Mesenchymal stem cell (in vitro differentiated cells and primary cell): ENCODE measurements around the gene C5orf15.

Experiments used
- DNase-seq: peaks from one replicate; pipeline ENCODE4 v3.0.0-alpha.2; 2013
- H2AFZ ChIP-seq: one replicate; pipeline ENCODE4 v1.6.1; 2013; ENCODE audit warnings: low read depth, mild to moderate bottlenecking, control low read depth, inconsistent platforms, low read length, moderate library complexity
- H2AK5ac ChIP-seq: 2 replicates; pipeline ENCODE4 v1.6.1; 2013; ENCODE audit warnings: low read length, moderate library complexity, mild to moderate bottlenecking, inconsistent platforms; ENCODE audit not compliant: severe bottlenecking
- H2BK120ac ChIP-seq: one replicate; pipeline ENCODE4 v1.6.1; 2013; ENCODE audit warnings: low read depth, mild to moderate bottlenecking, inconsistent platforms, low read length, moderate library complexity
- H2BK12ac ChIP-seq, 2 experiments: one replicate each; pipeline ENCODE4 v1.6.1; 2013; ENCODE audit warnings: inconsistent platforms in 2 of 2, low read length in 2 of 2, mild to moderate bottlenecking in 2 of 2, moderate library complexity in 2 of 2, control low read depth in 1 of 2
- H2BK15ac ChIP-seq: one replicate; pipeline ENCODE4 v1.6.1; 2013; ENCODE audit warnings: mild to moderate bottlenecking, low read depth, inconsistent platforms; ENCODE audit not compliant: poor library complexity, severe bottlenecking
- H2BK5ac ChIP-seq: 2 replicates; pipeline ENCODE4 v1.6.1; 2013; ENCODE audit warnings: low read depth, mild to moderate bottlenecking, low read length, control low read depth, inconsistent platforms; ENCODE audit not compliant: poor library complexity, severe bottlenecking
- H3K14ac ChIP-seq, 2 experiments: one replicate each; pipeline ENCODE4 v1.6.1; 2013; ENCODE audit warnings: inconsistent platforms in 2 of 2, low read length in 2 of 2, control low read depth in 1 of 2, mild to moderate bottlenecking in 1 of 2, moderate library complexity in 1 of 2
- H3K18ac ChIP-seq, 2 experiments: one replicate each; pipeline ENCODE4 v1.6.1; 2013; ENCODE audit warnings: inconsistent platforms in 2 of 2, low read length in 2 of 2, control low read depth in 1 of 2, low read depth in 1 of 2, mild to moderate bottlenecking in 1 of 2
- H3K23ac ChIP-seq, 2 experiments: one replicate each; pipeline ENCODE4 v1.6.1; 2013; ENCODE audit warnings: inconsistent platforms in 2 of 2, low read length in 2 of 2, mild to moderate bottlenecking in 2 of 2, moderate library complexity in 2 of 2, control low read depth in 1 of 2
- H3K27ac ChIP-seq: 2 replicates; pipeline ENCODE4 v1.5.1; 2013; ENCODE audit warnings: mild to moderate bottlenecking, moderate library complexity, low read length, control low read depth, inconsistent platforms; ENCODE audit not compliant: poor library complexity, severe bottlenecking
- H3K27me3 ChIP-seq, 2 experiments: 2 replicates each; pipeline versions ENCODE4 v1.6.1 to v1.7.0; 2013; ENCODE audit warnings: low read length in 2 of 2, mild to moderate bottlenecking in 2 of 2, moderate library complexity in 2 of 2, control low read depth in 1 of 2, inconsistent platforms in 1 of 2; ENCODE audit not compliant: control insufficient read depth in 1 of 2, insufficient read depth in 1 of 2
- H3K36me3 ChIP-seq, 2 experiments: 2 replicates each; pipeline versions ENCODE4 v1.6.1 to v1.7.0; 2013; ENCODE audit warnings: low read length in 2 of 2, control low read depth in 1 of 2, inconsistent platforms in 1 of 2, low read depth in 1 of 2, mild to moderate bottlenecking in 1 of 2; ENCODE audit not compliant: insufficient read depth in 2 of 2, control insufficient read depth in 1 of 2
- H3K4ac ChIP-seq, 2 experiments: one replicate each; pipeline ENCODE4 v1.6.1; 2013; ENCODE audit warnings: inconsistent platforms in 2 of 2, low read length in 2 of 2, mild to moderate bottlenecking in 2 of 2, moderate library complexity in 2 of 2, control low read depth in 1 of 2, low read depth in 1 of 2
- H3K4me1 ChIP-seq: 2 replicates; pipeline ENCODE4 v1.6.1; 2013; ENCODE audit warnings: low read depth, low read length, control low read depth; ENCODE audit not compliant: control insufficient read depth, insufficient read depth
- H3K4me2 ChIP-seq: 2 replicates; pipeline ENCODE4 v1.6.1; 2013; ENCODE audit warnings: low read length, mild to moderate bottlenecking, inconsistent platforms; ENCODE audit not compliant: poor library complexity, severe bottlenecking
- H3K4me3 ChIP-seq, 2 experiments: 2 replicates each; pipeline versions ENCODE4 v1.5.1 to v1.7.0; 2013; ENCODE audit warnings: low read length in 2 of 2, mild to moderate bottlenecking in 2 of 2, control low read depth in 1 of 2, low read depth in 1 of 2; ENCODE audit not compliant: insufficient read depth in 1 of 2
- H3K79me1 ChIP-seq: replicated peaks from 2 replicates; pipeline ENCODE4 v1.6.1; 2013; ENCODE audit warnings: mild to moderate bottlenecking, control low read depth, low read length, inconsistent platforms; ENCODE audit not compliant: poor library complexity, severe bottlenecking
- H3K9ac ChIP-seq: 2 replicates; pipeline ENCODE4 v1.7.0; 2013; ENCODE audit warnings: mild to moderate bottlenecking, low read length, moderate library complexity
- H3K9me3 ChIP-seq: 2 replicates; pipeline ENCODE4 v1.7.0; 2013; ENCODE audit warnings: mild to moderate bottlenecking, low read length; ENCODE audit not compliant: control insufficient read depth
- H4K8ac ChIP-seq: one replicate; pipeline ENCODE4 v1.6.1; 2013; ENCODE audit warnings: inconsistent platforms, mild to moderate bottlenecking, low read length, moderate library complexity
- H4K91ac ChIP-seq: one replicate; pipeline ENCODE4 v1.6.1; 2013; ENCODE audit warnings: mild to moderate bottlenecking, low read length, inconsistent platforms
- WGBS: methylation state at CpG from one replicate; pipeline ENCODE4 v1.1.7; 2013; ENCODE audit warnings: mixed read lengths; 5-methylcytosine and 5-hydroxymethylcytosine counted together

C5orf15 gene

DNA sequence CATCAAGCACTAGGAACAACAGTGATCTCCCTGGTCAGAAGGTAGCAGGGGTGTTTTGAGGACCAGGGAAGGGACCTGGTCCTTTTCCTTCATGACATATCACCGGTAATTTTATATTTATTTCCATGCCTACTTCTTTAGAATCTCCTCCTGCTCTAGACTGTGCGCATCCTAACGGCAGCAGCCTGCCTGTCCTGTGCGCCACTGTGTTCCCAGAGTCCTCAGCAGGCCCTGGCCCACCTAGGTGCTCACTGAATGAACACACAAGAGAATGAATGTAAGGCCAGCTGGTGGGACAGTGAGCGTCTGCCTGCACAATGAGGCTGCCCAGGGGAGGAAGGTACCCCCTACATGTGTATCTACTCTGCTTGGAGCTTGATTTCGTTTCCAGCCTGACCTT is 51.5 kb downstream of the C5orf15 start:
- no peak overlapping the region for H3K23ac ChIP-seq
- H2AFZ ChIP-seq: no peak overlapping the region
- no peaks in the 10 kb centered on the region for H3K36me3 ChIP-seq
- 78% methylated on average over 6 of the region's 6 CpGs for WGBS
- no peak for DNase-seq
- no peak overlapping the region for H2BK12ac ChIP-seq
- H3K4me3 ChIP-seq: no peak overlapping the region
- no peak overlapping the region for H2BK120ac ChIP-seq
- H4K8ac ChIP-seq: no peak overlapping the region
- peaks cover 2% of the 10 kb centered on the region for H3K4me1 ChIP-seq
- H2AK5ac ChIP-seq: no peak overlapping the region
- no peak overlapping the region for H3K14ac ChIP-seq
- no peak overlapping the region for H3K9ac ChIP-seq
- H3K18ac ChIP-seq: no peak overlapping the region
- H3K27ac ChIP-seq: no peak overlapping the region
- H4K91ac ChIP-seq: no peak overlapping the region
- no peak overlapping the region for H2BK15ac ChIP-seq
- H2BK5ac ChIP-seq: no peak overlapping the region
- H3K4me2 ChIP-seq: no peak overlapping the region
- H3K9me3 ChIP-seq: no peaks in the 10 kb centered on the region
- peaks cover 0 to 53% of the 10 kb centered on the region in 2 experiments for H3K27me3 ChIP-seq
- H3K4ac ChIP-seq: no peak overlapping the region
- no peaks in the 10 kb centered on the region for H3K79me1 ChIP-seq

DNA sequence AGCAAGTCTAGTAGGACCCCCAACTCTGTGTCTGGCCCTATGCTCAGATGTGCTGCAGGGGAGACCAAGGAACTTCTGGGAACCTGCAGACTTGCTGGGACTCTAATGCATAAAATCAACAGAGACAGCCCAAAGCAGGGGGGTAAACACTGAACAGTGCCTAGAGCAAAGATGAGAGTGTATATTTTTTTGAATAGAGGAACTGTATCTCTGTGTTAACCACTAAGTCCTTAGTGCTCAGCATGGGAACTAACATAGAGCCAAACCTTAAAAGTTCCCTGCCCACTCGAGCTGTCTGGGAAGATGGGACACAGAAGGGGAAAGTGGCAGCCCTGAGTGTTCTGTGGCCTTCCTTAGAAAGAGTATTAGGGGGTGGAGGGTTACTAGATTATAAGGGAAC is 51.9 kb downstream of the C5orf15 start:
- H3K4ac ChIP-seq: no peak overlapping the region
- no peaks in the 10 kb centered on the region for H3K36me3 ChIP-seq
- H4K91ac ChIP-seq: no peak overlapping the region
- no peak overlapping the region for H2BK12ac ChIP-seq
- no peaks in the 10 kb centered on the region for H3K9me3 ChIP-seq
- H2BK120ac ChIP-seq: no peak overlapping the region
- H2AFZ ChIP-seq: no peak overlapping the region
- no peak overlapping the region for H3K23ac ChIP-seq
- WGBS: 67% methylated on average over 1 of the region's 1 CpG
- H3K18ac ChIP-seq: no peak overlapping the region
- peaks cover 0 to 52% of the 10 kb centered on the region in 2 experiments for H3K27me3 ChIP-seq
- H2BK15ac ChIP-seq: no peak overlapping the region
- H3K79me1 ChIP-seq: no peaks in the 10 kb centered on the region
- H3K4me2 ChIP-seq: no peak overlapping the region
- no peak for DNase-seq
- H3K4me3 ChIP-seq: no peak overlapping the region
- no peak overlapping the region for H2BK5ac ChIP-seq
- H3K4me1 ChIP-seq: no peaks in the 10 kb centered on the region
- H2AK5ac ChIP-seq: no peak overlapping the region
- no peak overlapping the region for H3K27ac ChIP-seq
- no peak overlapping the region for H4K8ac ChIP-seq
- no peak overlapping the region for H3K14ac ChIP-seq
- H3K9ac ChIP-seq: no peak overlapping the region

DNA sequence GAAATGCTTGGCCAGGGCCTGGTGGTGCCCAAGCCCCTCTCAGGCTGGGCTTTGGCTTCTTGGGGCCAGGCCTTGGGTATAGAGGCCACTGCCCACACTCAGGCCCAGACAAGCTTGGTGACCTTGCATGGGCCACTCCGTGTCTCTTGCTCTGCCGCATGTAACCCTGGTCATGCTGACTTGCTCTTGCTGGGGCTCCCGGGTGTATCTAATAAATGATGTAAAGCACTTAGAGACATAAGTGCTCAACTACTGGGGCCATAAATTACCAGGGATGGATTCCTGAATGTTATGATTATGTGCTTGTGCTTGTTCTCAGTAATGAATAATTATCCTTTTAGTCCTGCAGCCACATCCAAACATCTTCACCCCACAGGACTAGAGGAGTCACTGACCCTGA is 54.0 kb downstream of the C5orf15 start:
- no peak overlapping the region for H3K14ac ChIP-seq
- peaks cover 0 to 59% of the 10 kb centered on the region in 2 experiments for H3K27me3 ChIP-seq
- H2BK12ac ChIP-seq: no peak overlapping the region
- H3K9me3 ChIP-seq: no peaks in the 10 kb centered on the region
- no peak overlapping the region for H4K8ac ChIP-seq
- H3K79me1 ChIP-seq: no peaks in the 10 kb centered on the region
- H3K18ac ChIP-seq: no peak overlapping the region
- H2AFZ ChIP-seq: no peak overlapping the region
- no peak overlapping the region for H3K4me2 ChIP-seq
- H2BK5ac ChIP-seq: no peak overlapping the region
- H4K91ac ChIP-seq: no peak overlapping the region
- H3K4me3 ChIP-seq: no peak overlapping the region
- H3K9ac ChIP-seq: no peak overlapping the region
- H3K27ac ChIP-seq: no peak overlapping the region
- DNase-seq: no peak
- H2AK5ac ChIP-seq: no peak overlapping the region
- H2BK120ac ChIP-seq: no peak overlapping the region
- H2BK15ac ChIP-seq: no peak overlapping the region
- no peaks in the 10 kb centered on the region for H3K4me1 ChIP-seq
- H3K36me3 ChIP-seq: no peaks in the 10 kb centered on the region
- H3K4ac ChIP-seq: no peak overlapping the region
- H3K23ac ChIP-seq: no peak overlapping the region
- WGBS: 65% methylated on average over 3 of the region's 3 CpGs

DNA sequence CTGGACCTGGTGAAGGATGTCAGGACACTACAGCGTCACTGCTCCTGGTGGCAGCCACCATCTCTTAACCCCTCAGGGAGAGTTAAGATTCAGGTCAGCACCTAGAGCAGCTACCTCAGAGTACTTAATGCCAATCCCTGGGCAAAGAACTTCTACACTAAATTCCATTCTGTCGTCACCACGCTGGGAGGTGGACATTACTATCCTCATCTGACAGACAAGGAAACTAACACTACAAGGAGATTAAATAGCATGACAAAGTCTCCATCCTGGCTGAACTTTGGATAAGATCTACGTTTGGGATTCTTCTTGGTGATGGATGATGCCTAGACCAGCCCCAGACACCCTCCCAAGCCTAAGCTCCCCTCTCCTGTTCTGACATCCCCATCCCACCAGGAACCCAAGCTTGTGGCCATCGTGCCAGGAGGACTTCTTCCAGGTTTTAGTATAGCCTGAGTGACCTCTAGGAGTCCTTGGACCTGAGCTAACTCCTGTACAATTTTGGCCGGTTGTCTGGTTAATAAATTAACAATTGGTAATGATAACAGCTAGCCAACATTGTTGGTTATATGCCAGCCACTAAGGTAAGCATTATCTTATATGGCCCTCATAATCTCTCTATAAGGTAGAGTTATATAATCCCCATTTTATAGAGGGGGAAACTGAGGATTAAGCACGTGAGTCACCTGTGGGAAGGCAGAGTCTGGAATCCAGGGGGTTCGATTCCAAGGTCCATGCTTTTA is 54.8 kb downstream of the C5orf15 start:
- Histone ChIP-seq H2BK120ac (no peak overlapping the region), H3K27me3 (peaks cover 0 to 61% of the 10 kb centered on the region in 2 experiments), H3K9ac (no peak overlapping the region), H3K79me1 (no peaks in the 10 kb centered on the region), H3K4me1 (no peaks in the 10 kb centered on the region), H3K27ac (no peak overlapping the region), H2BK5ac (no peak overlapping the region), H4K91ac (no peak overlapping the region), H3K9me3 (no peaks in the 10 kb centered on the region), H3K4me3 (no peak overlapping the region), H3K14ac (no peak overlapping the region), H2BK15ac (no peak overlapping the region), H4K8ac (no peak overlapping the region), H2AK5ac (no peak overlapping the region), H3K23ac (no peak overlapping the region), H3K18ac (no peak overlapping the region), H2BK12ac (no peak overlapping the region), H3K4me2 (no peak overlapping the region), H3K36me3 (no peaks in the 10 kb centered on the region), H2AFZ (no peak overlapping the region), H3K4ac (no peak overlapping the region)
- WGBS: 75% methylated on average over 7 of the region's 8 CpGs
- DNase-seq: no peak
